Vagina (tissue), 2 donors: Measurements from ENCODE around the gene WNT7A.

Source experiments
- POLR2A ChIP-seq, 2 donors: fragments of 450-650 bp; IDR thresholded peaks; one replicate each; pipeline ENCODE4 v1.6.1; 2017; ENCODE audit warnings: antibody characterized with exemption in 2 of 2, mild to moderate bottlenecking in 2 of 2, moderate library complexity in 2 of 2
- POLR2AphosphoS5 ChIP-seq, 2 donors: sonication (generic); formaldehyde crosslinking; IDR thresholded peaks; one replicate each; pipeline ENCODE4 v1.9.0; 2017; ENCODE audit warnings: antibody characterized with exemption in 2 of 2, mild to moderate bottlenecking in 2 of 2, low read depth in 1 of 2; ENCODE audit not compliant: insufficient read depth in 1 of 2
- TF ChIP-seq, protein P1 (sequence below), 3 experiments: fragments of 450-650 bp in 2 of 3; fragments of 200-600 bp in 1 of 3; sonication (generic) in 1 of 3; IDR thresholded peaks; one replicate each; pipeline ENCODE4 v1.5.1; 2017 to 2019; ENCODE audit warnings: antibody characterized with exemption in 3 of 3, mild to moderate bottlenecking in 2 of 3, moderate library complexity in 2 of 3

DNA sequence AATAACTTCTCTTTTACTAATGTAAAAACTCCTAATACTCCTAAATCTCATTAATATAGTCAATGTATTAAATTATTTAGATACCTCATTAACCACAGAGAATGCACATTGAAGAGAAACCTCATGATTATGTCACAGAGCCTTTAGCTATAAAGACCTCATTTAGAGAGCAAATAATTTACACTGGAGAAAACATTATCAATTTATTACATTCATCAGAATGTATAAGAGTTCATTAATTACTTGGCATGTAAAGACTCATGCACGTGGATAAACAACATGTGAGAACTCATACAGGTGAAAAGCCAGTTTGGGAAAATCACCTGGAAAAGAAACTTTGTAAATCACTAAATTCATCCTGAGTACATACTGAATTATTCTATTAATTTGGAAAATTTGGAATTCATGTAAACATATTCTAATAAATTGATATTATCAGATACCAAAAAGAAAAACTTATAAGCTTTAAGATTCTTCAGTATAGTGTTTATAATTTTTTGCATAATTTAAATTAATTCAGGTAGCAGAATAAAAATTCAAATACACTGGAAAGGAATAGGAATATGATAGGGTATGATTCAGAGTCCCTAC is 22.9 kb upstream of the WNT7A start:
- TF ChIP-seq, protein P1, sequence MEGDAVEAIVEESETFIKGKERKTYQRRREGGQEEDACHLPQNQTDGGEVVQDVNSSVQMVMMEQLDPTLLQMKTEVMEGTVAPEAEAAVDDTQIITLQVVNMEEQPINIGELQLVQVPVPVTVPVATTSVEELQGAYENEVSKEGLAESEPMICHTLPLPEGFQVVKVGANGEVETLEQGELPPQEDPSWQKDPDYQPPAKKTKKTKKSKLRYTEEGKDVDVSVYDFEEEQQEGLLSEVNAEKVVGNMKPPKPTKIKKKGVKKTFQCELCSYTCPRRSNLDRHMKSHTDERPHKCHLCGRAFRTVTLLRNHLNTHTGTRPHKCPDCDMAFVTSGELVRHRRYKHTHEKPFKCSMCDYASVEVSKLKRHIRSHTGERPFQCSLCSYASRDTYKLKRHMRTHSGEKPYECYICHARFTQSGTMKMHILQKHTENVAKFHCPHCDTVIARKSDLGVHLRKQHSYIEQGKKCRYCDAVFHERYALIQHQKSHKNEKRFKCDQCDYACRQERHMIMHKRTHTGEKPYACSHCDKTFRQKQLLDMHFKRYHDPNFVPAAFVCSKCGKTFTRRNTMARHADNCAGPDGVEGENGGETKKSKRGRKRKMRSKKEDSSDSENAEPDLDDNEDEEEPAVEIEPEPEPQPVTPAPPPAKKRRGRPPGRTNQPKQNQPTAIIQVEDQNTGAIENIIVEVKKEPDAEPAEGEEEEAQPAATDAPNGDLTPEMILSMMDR (IDR thresholded peaks at IDR 0.05) = no peak
- TF ChIP-seq POLR2AphosphoS5 (IDR thresholded peaks at IDR 0.05; ENCODE audit: insufficient read depth in 1 of 2, low read depth in 1 of 2) (no peak), POLR2A (IDR thresholded peaks at IDR 0.05) (no peak)
